Fibroblast of the aortic adventitia (primary cell): ENCODE results near the gene CELF4. TPM values are rescaled to one million over a fixed set of nuclear protein-coding genes. Genes with fewer than 3 reads are reported as not detected.

Experiments used
- DNase-seq: peaks from one replicate; pipeline ENCODE4 v3.0.0-alpha.2; 2010; ENCODE audit warnings: low read depth
- H3K4me3 ChIP-seq: 2 replicates; pipeline ENCODE4 v1.5.1; 2011; ENCODE audit warnings: low read depth, mild to moderate bottlenecking, control low read depth, low read length, moderate library complexity
- total RNA-seq: library from RNA; depleted of rRNA; stranded (reverse); fragments of >200 nt; gene quantifications from 2 replicates; pipeline ENCODE4 v1.2.3, GENCODE V29; 2012; ENCODE audit warnings: low replicate concordance
- TF ChIP-seq, protein P1 (sequence below): IDR thresholded peaks from 2 replicates; pipeline ENCODE4 v1.5.1; 2011; ENCODE audit warnings: mild to moderate bottlenecking, low read length, control low read depth, inconsistent platforms; ENCODE audit not compliant: insufficient read depth

The CELF4 gene
- total RNA-seq, 1 donor, result not detected

- no peak overlapping the region for H3K4me3 ChIP-seq
- TF ChIP-seq, protein P1, sequence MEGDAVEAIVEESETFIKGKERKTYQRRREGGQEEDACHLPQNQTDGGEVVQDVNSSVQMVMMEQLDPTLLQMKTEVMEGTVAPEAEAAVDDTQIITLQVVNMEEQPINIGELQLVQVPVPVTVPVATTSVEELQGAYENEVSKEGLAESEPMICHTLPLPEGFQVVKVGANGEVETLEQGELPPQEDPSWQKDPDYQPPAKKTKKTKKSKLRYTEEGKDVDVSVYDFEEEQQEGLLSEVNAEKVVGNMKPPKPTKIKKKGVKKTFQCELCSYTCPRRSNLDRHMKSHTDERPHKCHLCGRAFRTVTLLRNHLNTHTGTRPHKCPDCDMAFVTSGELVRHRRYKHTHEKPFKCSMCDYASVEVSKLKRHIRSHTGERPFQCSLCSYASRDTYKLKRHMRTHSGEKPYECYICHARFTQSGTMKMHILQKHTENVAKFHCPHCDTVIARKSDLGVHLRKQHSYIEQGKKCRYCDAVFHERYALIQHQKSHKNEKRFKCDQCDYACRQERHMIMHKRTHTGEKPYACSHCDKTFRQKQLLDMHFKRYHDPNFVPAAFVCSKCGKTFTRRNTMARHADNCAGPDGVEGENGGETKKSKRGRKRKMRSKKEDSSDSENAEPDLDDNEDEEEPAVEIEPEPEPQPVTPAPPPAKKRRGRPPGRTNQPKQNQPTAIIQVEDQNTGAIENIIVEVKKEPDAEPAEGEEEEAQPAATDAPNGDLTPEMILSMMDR, result no peak
- no peak for DNase-seq
Observed at GRCh38 chr18:37419866-37420265, 145.7 kb downstream of the CELF4 start.

DNA sequence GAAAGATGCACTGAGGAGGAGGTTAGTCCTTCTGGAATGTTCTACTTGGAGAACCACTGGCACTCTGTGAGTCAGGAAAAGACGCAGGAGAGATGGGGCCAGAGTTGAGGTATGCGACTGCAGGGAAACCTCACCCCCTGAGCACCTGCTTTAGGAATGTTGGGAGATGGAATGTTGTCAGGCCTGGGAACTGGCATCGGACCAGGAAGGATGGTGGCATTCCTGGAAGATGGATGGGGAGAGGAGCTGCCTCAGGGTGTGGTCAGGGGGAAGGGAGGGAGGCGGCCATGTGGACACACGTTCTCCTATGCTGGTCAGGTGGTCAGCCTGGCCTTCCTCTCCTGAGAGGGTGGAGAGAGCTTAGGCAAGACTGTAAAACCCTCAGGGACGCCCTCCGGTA, 146.3 kb downstream of the CELF4 start:
- H3K4me3 ChIP-seq, result no peak overlapping the region
- TF ChIP-seq, protein P1, result no peak
- DNase-seq, result peak; percentile 4

DNA sequence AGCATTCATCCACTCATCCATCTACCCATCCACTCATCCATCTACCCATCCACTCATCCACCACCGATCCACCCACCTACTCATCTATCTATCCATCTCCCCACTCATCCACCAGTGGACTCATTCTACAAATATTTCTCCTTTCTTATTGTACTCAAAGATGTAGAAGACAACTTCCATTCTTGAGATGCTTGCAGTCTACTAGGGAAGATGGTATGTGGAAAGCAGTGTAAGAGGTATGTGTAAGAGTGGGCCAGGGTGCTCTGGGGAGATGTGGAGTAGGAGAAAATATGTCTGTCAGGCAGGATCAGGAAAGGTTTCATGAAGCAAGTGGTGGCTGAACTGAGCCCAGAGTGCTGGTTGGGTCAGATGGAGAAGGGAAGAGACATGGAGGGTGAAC, 150.8 kb downstream of the CELF4 start:
- TF ChIP-seq, protein P1, result no peak
- DNase-seq, result no peak
- no peak overlapping the region for H3K4me3 ChIP-seq

DNA sequence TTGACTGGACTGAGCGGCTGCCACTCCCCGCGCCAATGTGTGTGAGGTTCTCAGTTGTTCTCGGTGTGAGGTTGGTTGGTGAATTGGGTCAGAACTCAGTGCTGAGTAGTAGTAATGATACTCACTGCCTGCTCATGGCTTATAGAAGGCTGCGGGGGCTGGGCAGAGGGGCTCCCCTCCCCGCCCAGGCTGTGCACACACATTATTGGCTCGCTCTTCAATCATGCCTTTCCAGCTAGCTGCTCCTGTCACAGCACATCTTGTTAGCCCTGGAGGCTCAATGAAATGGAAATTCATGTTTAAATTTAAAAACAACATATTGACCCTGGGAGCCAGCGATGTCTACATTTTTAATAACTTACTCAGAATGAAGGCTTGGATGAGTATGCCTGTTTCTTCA, 152.8 kb downstream of the CELF4 start:
- no peak for DNase-seq

DNA sequence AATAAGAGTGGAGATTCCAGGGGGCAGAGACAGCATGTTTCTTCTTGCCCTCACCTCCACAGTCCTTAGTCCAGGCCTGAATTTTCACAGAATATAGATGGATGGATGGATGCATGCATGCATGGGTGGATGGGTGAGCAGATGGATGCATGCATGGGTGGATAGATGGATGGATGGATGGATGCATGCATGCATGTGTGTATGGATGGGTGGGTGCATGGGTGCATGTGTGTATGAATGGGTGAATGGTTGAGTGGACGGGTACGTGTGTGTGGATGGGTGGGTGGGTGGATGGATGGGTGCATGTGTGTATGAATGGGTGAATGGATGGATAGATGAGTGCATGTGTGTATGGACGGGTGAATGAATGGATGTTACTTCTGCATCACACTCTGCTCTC, 153.3 kb downstream of the CELF4 start:
- no peak overlapping the region for H3K4me3 ChIP-seq
- DNase-seq, result no peak
- TF ChIP-seq, protein P1, result no peak

More for the DNA sequence above, 152.8 kb downstream of the CELF4 start:
- TF ChIP-seq, protein P1, result no peak
- H3K4me3 ChIP-seq, result no peak overlapping the region

DNA sequence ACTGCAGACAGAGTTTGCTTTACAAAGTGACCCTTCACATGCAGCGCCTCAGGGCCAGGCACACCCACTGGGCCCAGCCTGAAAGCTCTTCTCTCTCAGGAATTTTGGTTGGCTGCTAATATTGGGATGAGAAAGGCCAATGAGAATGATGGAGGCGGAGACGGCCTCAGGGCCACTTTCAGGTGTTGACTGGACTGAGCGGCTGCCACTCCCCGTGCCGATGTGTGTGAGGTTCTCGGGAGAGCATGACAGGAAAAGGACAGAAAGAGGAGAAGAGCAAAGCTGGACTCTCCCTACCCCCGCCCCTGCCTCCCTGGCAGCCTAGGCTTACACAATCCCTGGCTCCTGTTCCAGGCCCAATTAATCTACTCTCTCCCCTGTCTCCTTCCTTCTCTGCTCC, 155.7 kb downstream of the CELF4 start:
- no peak overlapping the region for H3K4me3 ChIP-seq
- no peak for DNase-seq
- TF ChIP-seq, protein P1, result no peak

- no peak overlapping the region for H3K4me3 ChIP-seq
- TF ChIP-seq, protein P1, result no peak
- no peak for DNase-seq
Observed at GRCh38 chr18:37408676-37409265, 156.8 kb downstream of the CELF4 start.
